Activated CD4-positive, alpha-beta T cell treated with anti-CD3 and anti-CD28 coated beads, Interleukin-2, amount 10 ng/mL, durations not matched to agents 7 days and 5 days (primary cell): Measurements from ENCODE around the gene FAM89A. TPM values are rescaled to one million over a fixed set of nuclear protein-coding genes. Genes with fewer than 3 reads are reported as not detected.

Experiments
- CTCF ChIA-PET: fragments of 350-600 bp; sonication (Branson Sonifier 250); formaldehyde crosslinking; loops from one replicate; lab custom pipeline; 2021; ENCODE audit warnings: antibody characterized with exemption; lab: Charles Lee
- POLR2A ChIA-PET: fragments of 350-600 bp; sonication (Branson Sonifier 250); formaldehyde crosslinking; loops from one replicate; lab custom pipeline; 2021; ENCODE audit warnings: antibody characterized with exemption; lab: Charles Lee
- DNase-seq: peaks from one replicate; pipeline ENCODE4 v3.0.0-alpha.2; 2020
- H3K27ac Mint-ChIP-seq: one replicate; pipeline ENCODE4 v1.8.0; 2021; ENCODE audit warnings: mild to moderate bottlenecking, moderate library complexity, mixed read lengths
- H3K27me3 Mint-ChIP-seq: one replicate; pipeline ENCODE4 v1.8.0; 2021; ENCODE audit warnings: mixed read lengths
- H3K36me3 Mint-ChIP-seq: one replicate; pipeline ENCODE4 v1.8.0; 2021; ENCODE audit warnings: low read depth, mixed read lengths
- H3K4me1 Mint-ChIP-seq: one replicate; pipeline ENCODE4 v1.8.0; 2021; ENCODE audit warnings: mixed read lengths
- H3K4me3 Mint-ChIP-seq: one replicate; pipeline ENCODE4 v1.8.0; 2021; ENCODE audit warnings: mild to moderate bottlenecking, moderate library complexity, mixed read lengths
- H3K9me3 Mint-ChIP-seq: one replicate; pipeline ENCODE4 v1.8.0; 2021; ENCODE audit warnings: mixed read lengths
- total RNA-seq, 2 experiments: library from RNA; stranded (reverse); gene quantifications; one replicate each; pipeline ENCODE4 v1.2.3, GENCODE V29; 2021

FAM89A gene
- total RNA-seq, 2 experiments from 2014 or later = 5.0 to 5.5 TPM

GRCh38 chr1:230977761-230978490, 62.1 kb downstream of the FAM89A start:
- H3K9me3 Mint-ChIP-seq = no peaks in the 10 kb centered on the region
- peak overlapping the region; percentile 98 for H3K27ac Mint-ChIP-seq
- DNase-seq = peak; percentile 28
- peaks cover 37% of the 10 kb centered on the region for H3K36me3 Mint-ChIP-seq
- ChIA-PET POLR2A (no interaction called here), CTCF (interaction anchor here (0.7 to 1.9 kb wide), 4 partner anchors 8 to 462 kb away, joined by 3 to 14 read pairs (median 4); no protein-coding TSS in a partner anchor)
- H3K4me1 Mint-ChIP-seq = peaks cover 42% of the 10 kb centered on the region
- H3K4me3 Mint-ChIP-seq = peak overlapping the region; percentile 98
- H3K27me3 Mint-ChIP-seq = no peaks in the 10 kb centered on the region

DNA sequence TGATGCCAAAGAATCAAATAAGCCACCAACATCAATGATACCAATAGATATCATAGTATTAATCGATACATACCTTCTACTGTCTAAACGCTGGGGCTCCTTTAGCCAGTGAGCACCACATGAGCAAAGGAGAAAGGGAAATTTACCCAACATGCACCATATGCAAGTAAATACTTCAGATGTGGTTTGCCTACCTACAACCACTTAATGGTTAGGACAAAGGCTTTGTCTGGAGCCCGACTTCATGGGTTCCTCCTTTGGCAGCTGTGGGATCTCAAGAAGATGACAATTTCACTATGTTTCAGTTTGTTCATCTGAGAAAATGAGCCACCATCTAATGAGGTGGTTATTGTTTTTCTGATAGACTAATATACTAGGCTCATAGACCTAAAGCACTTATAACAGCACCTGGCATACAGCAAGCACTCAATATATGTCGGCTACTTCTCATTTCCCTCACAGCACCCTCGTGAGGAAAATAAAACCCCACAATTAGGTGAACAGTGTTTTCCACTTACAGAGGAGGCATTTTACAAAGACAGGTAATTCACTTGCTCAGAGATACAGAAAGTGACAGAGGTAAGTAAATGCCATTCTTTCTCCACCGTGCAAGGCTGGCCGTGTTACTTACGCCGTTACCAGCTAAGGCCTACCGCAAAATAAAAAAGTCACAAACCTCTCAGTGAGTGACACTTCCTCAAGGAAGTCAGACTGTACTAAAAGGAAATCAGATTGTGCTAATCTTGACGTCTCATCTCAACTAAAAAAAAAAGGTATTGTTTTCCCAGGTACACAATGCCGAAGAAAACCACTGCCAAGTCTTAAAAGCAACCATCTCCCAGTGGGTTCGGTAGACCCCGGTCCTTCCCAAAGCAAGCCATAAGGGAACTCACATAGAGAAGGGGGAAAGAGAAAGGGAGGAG, 63.0 kb downstream of the FAM89A start:
- Mint-ChIP-seq H3K27me3 (no peaks in the 10 kb centered on the region), H3K9me3 (no peaks in the 10 kb centered on the region), H3K27ac (peak overlapping the region; percentile 98), H3K36me3 (peaks cover 37% of the 10 kb centered on the region), H3K4me3 (peak overlapping the region; percentile 98), H3K4me1 (peaks cover 50% of the 10 kb centered on the region)
- POLR2A ChIA-PET = no interaction called here
- DNase-seq = peak; percentile 42
- CTCF ChIA-PET = interaction anchor here (0.7 to 2.2 kb wide), 3 partner anchors 12 to 461 kb away, joined by 3 to 7 read pairs (median 3); no protein-coding TSS in a partner anchor

DNA sequence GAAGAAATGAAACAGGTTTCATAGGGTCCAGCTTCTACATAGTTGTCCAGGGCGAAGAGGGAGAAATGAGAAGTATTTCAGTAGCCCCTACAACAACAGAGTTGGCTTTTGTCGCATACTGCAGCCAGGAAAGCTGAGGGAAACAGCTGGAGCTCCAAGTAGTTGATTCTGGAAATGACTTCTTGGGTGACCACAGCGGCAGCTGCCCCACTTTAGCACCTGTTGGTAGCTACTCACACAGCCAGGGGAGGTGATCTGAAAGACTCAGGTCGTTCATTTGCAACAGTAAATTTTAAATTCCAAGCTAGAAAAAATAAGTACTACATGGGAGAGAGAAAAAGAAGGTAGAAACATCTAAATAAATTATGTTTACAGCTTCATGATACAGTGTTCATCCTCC, 63.7 kb downstream of the FAM89A start:
- H3K27me3 Mint-ChIP-seq = no peaks in the 10 kb centered on the region
- H3K27ac Mint-ChIP-seq = peak overlapping the region; percentile 98
- H3K36me3 Mint-ChIP-seq = peaks cover 43% of the 10 kb centered on the region
- DNase-seq = no peak
- H3K4me1 Mint-ChIP-seq = peaks cover 57% of the 10 kb centered on the region
- no peaks in the 10 kb centered on the region for H3K9me3 Mint-ChIP-seq
- peak overlapping the region; percentile 98 for H3K4me3 Mint-ChIP-seq
- POLR2A ChIA-PET = no interaction called here
- CTCF ChIA-PET = interaction anchor here (1.3 to 2.2 kb wide), 2 partner anchors 13 to 15 kb away, joined by 3 to 7 read pairs; no protein-coding TSS in a partner anchor

GRCh38 chr1:230975636-230976035, 64.4 kb downstream of the FAM89A start:
- no peak overlapping the region for H3K27ac Mint-ChIP-seq
- H3K27me3 Mint-ChIP-seq = no peaks in the 10 kb centered on the region
- peaks cover 59% of the 10 kb centered on the region for H3K4me1 Mint-ChIP-seq
- DNase-seq = no peak
- ChIA-PET CTCF (interaction anchor here (1.3 to 2.2 kb wide), 2 partner anchors 13 to 16 kb away, joined by 3 to 7 read pairs; no protein-coding TSS in a partner anchor), POLR2A (no interaction called here)
- no peak overlapping the region for H3K4me3 Mint-ChIP-seq
- no peaks in the 10 kb centered on the region for H3K9me3 Mint-ChIP-seq
- peaks cover 44% of the 10 kb centered on the region for H3K36me3 Mint-ChIP-seq

DNA sequence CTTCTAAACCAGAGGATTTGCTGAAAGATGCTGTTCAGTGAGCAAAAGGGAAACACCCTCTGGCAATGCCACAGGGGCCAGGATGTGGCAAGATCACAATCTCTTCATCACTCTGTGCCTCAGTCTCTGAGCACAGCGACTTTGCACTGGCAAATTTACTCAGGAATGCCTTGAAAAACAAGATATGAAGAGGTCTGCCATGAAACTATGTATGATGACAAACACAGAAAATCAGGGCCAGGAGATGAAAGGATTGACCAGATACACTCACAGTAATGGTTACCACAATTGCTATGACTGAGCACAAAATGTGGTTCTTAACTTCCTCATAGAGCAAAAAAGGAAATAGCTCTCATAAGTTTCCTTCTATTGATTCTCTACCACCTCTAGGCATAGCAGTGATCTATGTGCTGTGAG, 67.2 kb downstream of the FAM89A start:
- H3K27ac Mint-ChIP-seq = peak overlapping the region; percentile 88
- no peaks in the 10 kb centered on the region for H3K9me3 Mint-ChIP-seq
- peaks cover 53% of the 10 kb centered on the region for H3K36me3 Mint-ChIP-seq
- peak; percentile 86 for DNase-seq
- POLR2A ChIA-PET = interaction anchor here (0.6 kb wide), 1 partner anchor 34 kb away, joined by 3 read pairs; no protein-coding TSS in a partner anchor
- peaks cover 69% of the 10 kb centered on the region for H3K4me1 Mint-ChIP-seq
- peak overlapping the region; percentile 32 for H3K4me3 Mint-ChIP-seq
- CTCF ChIA-PET = interaction anchor here (0.7 to 1.1 kb wide), 2 partner anchors 22 to 24 kb away, joined by 3 read pairs; no protein-coding TSS in a partner anchor
- no peaks in the 10 kb centered on the region for H3K27me3 Mint-ChIP-seq

DNA sequence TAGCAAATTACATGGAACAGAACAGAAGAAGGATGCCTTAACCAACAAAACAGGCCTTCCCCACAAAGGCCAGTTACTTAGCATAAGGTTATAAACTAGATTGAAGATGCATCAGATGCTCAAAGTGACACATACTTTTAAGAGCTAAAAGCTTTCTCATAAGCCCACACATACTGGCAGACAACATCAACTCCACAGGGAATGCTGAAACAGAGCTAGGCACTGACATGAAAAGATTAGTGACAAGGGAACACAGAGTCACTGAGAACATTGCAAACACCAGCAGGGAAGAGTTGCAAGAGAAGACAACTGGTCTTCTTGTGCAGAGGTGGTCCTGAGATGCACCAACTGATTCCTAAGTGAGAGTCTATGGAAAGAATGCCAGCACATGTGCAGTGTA, 68.3 kb downstream of the FAM89A start:
- DNase-seq = no peak
- H3K27ac Mint-ChIP-seq = peak overlapping the region; percentile 88
- ChIA-PET POLR2A (no interaction called here), CTCF (interaction anchor here (0.6 kb wide), 1 partner anchor 183 kb away, joined by 4 read pairs; no protein-coding TSS in a partner anchor)
- peaks cover 43% of the 10 kb centered on the region for H3K36me3 Mint-ChIP-seq
- peaks cover 59% of the 10 kb centered on the region for H3K4me1 Mint-ChIP-seq
- H3K9me3 Mint-ChIP-seq = no peaks in the 10 kb centered on the region
- H3K4me3 Mint-ChIP-seq = no peak overlapping the region
- no peaks in the 10 kb centered on the region for H3K27me3 Mint-ChIP-seq

DNA sequence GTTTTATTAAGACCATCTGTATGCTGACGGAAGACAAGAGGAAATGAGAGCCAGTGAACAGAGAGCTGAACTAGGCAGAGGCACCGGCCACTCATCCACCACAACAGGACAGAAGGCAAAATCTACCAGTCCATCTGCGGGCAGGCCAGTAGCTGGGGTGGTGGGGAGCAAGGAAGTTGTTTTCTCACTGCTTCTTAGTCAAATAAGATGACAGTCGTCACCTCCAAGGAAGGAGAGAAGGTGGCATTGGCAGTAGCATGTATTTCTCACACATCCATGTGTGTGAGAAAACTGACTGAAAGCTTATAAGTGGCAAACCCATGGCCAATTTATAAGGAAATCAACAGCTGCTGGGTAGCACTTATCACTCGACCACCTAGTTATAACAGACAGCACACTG, 69.6 kb downstream of the FAM89A start:
- H3K27me3 Mint-ChIP-seq = no peaks in the 10 kb centered on the region
- no peak overlapping the region for H3K4me3 Mint-ChIP-seq
- no peak for DNase-seq
- POLR2A ChIA-PET = no interaction called here
- H3K36me3 Mint-ChIP-seq = peaks cover 30% of the 10 kb centered on the region
- peaks cover 46% of the 10 kb centered on the region for H3K4me1 Mint-ChIP-seq
- peak overlapping the region; percentile 28 for H3K27ac Mint-ChIP-seq
- CTCF ChIA-PET = interaction anchor here (2.6 kb wide), 1 partner anchor 8 kb away, joined by 14 read pairs; the partner anchor contains the start of genes ARV1 and TTC13
- H3K9me3 Mint-ChIP-seq = no peaks in the 10 kb centered on the region

Other genes with a start within 250 kb of the FAM89A start
- gene C1orf198, start 171.7 kb downstream of the FAM89A start, total RNA-seq = 1 to 10 TPM; 2.0 to 2.4 TPM
- gene TTC13, start 61.4 kb downstream of the FAM89A start, total RNA-seq = 10 to 100 TPM; 35.4 to 39.2 TPM
- 10 to 100 TPM; 13.5 to 17.7 TPM for gene ARV1, start 61.2 kb downstream of the FAM89A start, total RNA-seq
- gene TRIM67, start 121.8 kb upstream of the FAM89A start, total RNA-seq = not detected
- gene GNPAT, start 201.0 kb upstream of the FAM89A start, total RNA-seq = 10 to 100 TPM; 38.6 to 40.1 TPM